Measurements from ENCODE around the gene PIN1. TPM values are rescaled to one million over a fixed set of nuclear protein-coding genes. Genes with fewer than 3 reads are reported as not detected.
"Not testable (repeated sequence)": the region's sequence is repeated elsewhere in the genome, so short reads cannot be mapped to it uniquely, and the experiment has no call there.

The PIN1 gene
- total and polyA plus RNA-seq, 2 of the 8 experiments (the other 6 are each of a cell fraction or from before 2014, with no cell fraction given), result 78.3 to 90.8 TPM

- not testable (repeated sequence) for H4K8ac ChIP-seq (ENCODE audit: extremely low read depth, insufficient read depth, low read length); H3K36me3 ChIP-seq (ENCODE audit: control insufficient read depth in 2 of 4, insufficient read depth in 4 of 4, low read length in 3 of 4); H3K23ac ChIP-seq (ENCODE audit: insufficient read length); H3K9me3 ChIP-seq (ENCODE audit: insufficient read depth in 2 of 2, low read depth in 1 of 2, low read length in 1 of 2); H3K4me3 ChIP-seq (ENCODE audit: extremely low read depth in 1 of 4, insufficient read depth in 2 of 4, low read depth in 3 of 4, low read length in 4 of 4); H3K9ac ChIP-seq (replicated peaks in 1 of 4; ENCODE audit: extremely low read depth in 1 of 4, low read depth in 3 of 4, low read length in 3 of 4); H2BK120ac ChIP-seq (replicated peaks; ENCODE audit: low read depth, low read length); H3K27me3 ChIP-seq (replicated peaks in 1 of 4; ENCODE audit: control insufficient read depth in 3 of 4, extremely low read depth in 1 of 4, insufficient read depth in 3 of 4, low read length in 3 of 4); H2BK15ac ChIP-seq (ENCODE audit: low read length); H4K91ac ChIP-seq (replicated peaks; ENCODE audit: insufficient read length, low read length); H2BK5ac ChIP-seq (ENCODE audit: low read depth, low read length); H4K20me1 ChIP-seq (replicated peaks in 1 of 2; ENCODE audit: control insufficient read depth in 1 of 2, insufficient read depth in 2 of 2, low read length in 2 of 2); H3K14ac ChIP-seq (ENCODE audit: insufficient read length); H2BK12ac ChIP-seq (ENCODE audit: low read depth, low read length); H3K4me2 ChIP-seq (ENCODE audit: insufficient read depth in 1 of 2, low read depth in 2 of 2, low read length in 2 of 2); DNase-seq (ENCODE audit: low read depth in 1 of 2, low spot score in 2 of 2); H2AFZ ChIP-seq (ENCODE audit: low read length); H4K5ac ChIP-seq (ENCODE audit: insufficient read length, low read depth, low read length); FAIRE-seq; H2AK5ac ChIP-seq (ENCODE audit: low read depth, low read length); H3K4ac ChIP-seq (replicated peaks; ENCODE audit: insufficient read length, low read depth, low read length); H3K18ac ChIP-seq (ENCODE audit: extremely low read depth, low read length); H3K79me1 ChIP-seq (ENCODE audit: low read depth, low read length); H3K79me2 ChIP-seq (ENCODE audit: control insufficient read depth in 1 of 2, insufficient read depth in 2 of 2, low read length in 2 of 2); H3K56ac ChIP-seq (replicated peaks; ENCODE audit: insufficient read length, low read depth, low read length); H2BK20ac ChIP-seq (ENCODE audit: low read length); H3K27ac ChIP-seq (ENCODE audit: low read depth, low read length)
- ChIA-PET POLR2A (ENCODE audit: partially characterized antibody) (interaction anchor here (0.6 to 1.6 kb wide), 5 partner anchors 145 to 648 kb away, joined by 3 to 6 read pairs (median 3); no protein-coding TSS in a partner anchor), CTCF (ENCODE audit: partially characterized antibody) (interaction anchor here (0.6 to 1.8 kb wide), 6 partner anchors 10 to 476 kb away, joined by 3 to 7 read pairs (median 3); partner anchors contain the start of gene ZNF121)
- Histone ChIP-seq H3K4me1 (replicated peaks in 1 of 4; ENCODE audit: control insufficient read depth in 3 of 4, insufficient read depth in 4 of 4, low read length in 3 of 4) (peaks cover 0 to 15% (median 2%) of the 10 kb centered on the region in 4 experiments), H3K23me2 (ENCODE audit: low read depth, low read length) (peaks cover 11% of the 10 kb centered on the region; the same call in 1 of the 2 replicates)
- 88% methylated on average over 13 of the region's 13 CpGs; no CpG with 5 or more reads in 1 of the 2 experiments for WGBS, 2 experiments (ENCODE audit: extremely low coverage in 1 of 2, insufficient coverage in 1 of 2, insufficient read length in 1 of 2, insufficient replicate concordance in 2 of 2, low coverage in 1 of 2, low lambda C conversion rate in 2 of 2, missing lambda C conversion rate in 1 of 2)
Measured at GRCh38 chr19:9788604-9789003, 46.5 kb upstream of the PIN1 start.
